ENCODE data around the gene TAX1BP1. TPM values are rescaled to one million over a fixed set of nuclear protein-coding genes. Genes with fewer than 3 reads are reported as not detected.

The TAX1BP1 gene
- total RNA-seq, 2 experiments from 2014 or later: 27.9 to 49.7 TPM

DNA sequence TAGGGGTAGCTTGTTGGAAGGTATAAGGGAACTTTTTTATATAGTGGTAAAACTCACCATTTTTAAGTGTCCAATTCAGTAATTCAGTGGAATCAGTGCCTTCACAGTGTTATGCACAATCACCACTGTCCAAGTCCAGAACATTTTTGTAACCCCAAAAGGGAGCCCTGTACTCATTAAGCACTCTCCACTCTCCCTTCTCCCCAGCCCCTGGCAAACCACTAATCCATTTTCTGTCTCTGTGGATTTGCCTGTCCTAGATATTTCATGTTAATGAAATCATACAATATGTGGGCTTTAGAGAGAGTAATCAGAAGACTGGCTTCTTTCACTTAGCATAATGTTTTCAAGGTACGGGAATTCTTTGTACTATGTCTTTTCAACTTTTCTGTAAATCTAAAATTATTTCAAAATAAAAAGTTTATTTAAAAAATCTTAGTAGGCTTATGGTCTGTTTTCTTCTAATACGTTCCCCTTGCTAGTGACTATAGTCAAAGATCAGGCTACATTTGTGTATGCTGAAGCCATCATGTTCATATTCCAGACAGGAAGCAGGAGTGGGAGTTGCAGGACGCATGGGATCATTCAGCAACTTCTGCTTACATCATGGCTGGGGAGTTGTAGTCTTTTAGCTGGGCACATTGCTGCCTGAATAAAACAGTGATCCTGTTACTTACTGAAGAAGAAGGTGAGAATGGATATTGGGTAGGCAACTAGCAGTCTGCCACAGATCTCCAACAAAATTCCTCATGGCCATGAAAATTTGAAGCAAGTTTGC, 35.4 kb upstream of the TAX1BP1 start:
- H3K9me2 ChIP-seq (ENCODE audit: insufficient read depth, low read length): no peaks in the 10 kb centered on the region
- DNase-seq (ENCODE audit: low spot score): no peak
- no peak overlapping the region for H3K4me3 ChIP-seq (ENCODE audit: low read depth, low read length, poor library complexity, severe bottlenecking)
- H3K4me2 ChIP-seq (ENCODE audit: low read length): no peak overlapping the region
- H4K20me1 ChIP-seq (ENCODE audit: insufficient read depth, low read length): no peaks in the 10 kb centered on the region
- CTCF ChIA-PET (ENCODE audit: unreplicated experiment): no interaction called here
- TF ChIP-seq, protein P1, sequence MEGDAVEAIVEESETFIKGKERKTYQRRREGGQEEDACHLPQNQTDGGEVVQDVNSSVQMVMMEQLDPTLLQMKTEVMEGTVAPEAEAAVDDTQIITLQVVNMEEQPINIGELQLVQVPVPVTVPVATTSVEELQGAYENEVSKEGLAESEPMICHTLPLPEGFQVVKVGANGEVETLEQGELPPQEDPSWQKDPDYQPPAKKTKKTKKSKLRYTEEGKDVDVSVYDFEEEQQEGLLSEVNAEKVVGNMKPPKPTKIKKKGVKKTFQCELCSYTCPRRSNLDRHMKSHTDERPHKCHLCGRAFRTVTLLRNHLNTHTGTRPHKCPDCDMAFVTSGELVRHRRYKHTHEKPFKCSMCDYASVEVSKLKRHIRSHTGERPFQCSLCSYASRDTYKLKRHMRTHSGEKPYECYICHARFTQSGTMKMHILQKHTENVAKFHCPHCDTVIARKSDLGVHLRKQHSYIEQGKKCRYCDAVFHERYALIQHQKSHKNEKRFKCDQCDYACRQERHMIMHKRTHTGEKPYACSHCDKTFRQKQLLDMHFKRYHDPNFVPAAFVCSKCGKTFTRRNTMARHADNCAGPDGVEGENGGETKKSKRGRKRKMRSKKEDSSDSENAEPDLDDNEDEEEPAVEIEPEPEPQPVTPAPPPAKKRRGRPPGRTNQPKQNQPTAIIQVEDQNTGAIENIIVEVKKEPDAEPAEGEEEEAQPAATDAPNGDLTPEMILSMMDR (conservative IDR thresholded peaks at IDR 0.05; ENCODE audit: low read length): no peak
- TF ChIP-seq EZH2phosphoT487 (IDR thresholded peaks at IDR 0.05; ENCODE audit: borderline replicate concordance, low read depth, low read length): no peak
- no peaks in the 10 kb centered on the region for H3K4me1 ChIP-seq (ENCODE audit: insufficient read depth, low read length, poor library complexity, severe bottlenecking)
- no peaks in the 10 kb centered on the region for H3K9me3 ChIP-seq (ENCODE audit: low read length)
- no peak overlapping the region for H3K27ac ChIP-seq (ENCODE audit: low read depth, low read length, poor library complexity, severe bottlenecking)
- no peaks in the 10 kb centered on the region for H3K79me2 ChIP-seq (ENCODE audit: insufficient read depth, low read depth, low read length)
- intact Hi-C loops (cut with micrococcal nuclease; ENCODE audit: unreplicated experiment): no loop called here
- no peaks in the 10 kb centered on the region for H3K36me3 ChIP-seq (ENCODE audit: insufficient read depth, low read length)
- H2AFZ ChIP-seq (ENCODE audit: low read length): no peak overlapping the region
- no TSS peak for BruUV-seq (replicated peaks)
- POLR2A ChIA-PET: interaction anchor here (1.9 kb wide), 1 partner anchor 10 kb away, joined by 5 read pairs; no protein-coding TSS in a partner anchor

DNA sequence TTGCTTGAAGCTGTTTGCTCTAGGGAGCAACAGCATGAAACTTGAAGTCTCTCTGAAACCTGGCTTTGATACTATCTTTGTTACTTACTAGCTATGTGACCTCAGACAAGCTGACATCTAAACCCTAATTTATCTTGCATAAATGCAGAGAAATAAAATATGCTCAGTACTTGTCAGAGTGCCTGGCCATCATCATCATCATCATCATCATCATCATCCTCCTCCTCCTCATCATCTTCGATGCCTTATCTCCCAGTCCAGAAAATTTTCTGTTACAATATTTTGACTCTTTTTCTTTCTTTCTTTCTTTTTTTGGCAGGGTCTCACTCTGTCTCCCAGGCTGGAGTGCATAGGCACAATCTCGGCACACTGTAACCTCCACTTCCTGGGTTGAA, 34.8 kb upstream of the TAX1BP1 start:
- H3K79me2 ChIP-seq (ENCODE audit: insufficient read depth, low read depth, low read length): no peaks in the 10 kb centered on the region
- no TSS peak for BruUV-seq (replicated peaks)
- H3K9me3 ChIP-seq (ENCODE audit: low read length): no peaks in the 10 kb centered on the region
- H3K4me1 ChIP-seq (ENCODE audit: insufficient read depth, low read length, poor library complexity, severe bottlenecking): no peaks in the 10 kb centered on the region
- H3K4me3 ChIP-seq (ENCODE audit: low read depth, low read length, poor library complexity, severe bottlenecking): no peak overlapping the region
- ChIA-PET CTCF (ENCODE audit: unreplicated experiment) (no interaction called here), POLR2A (interaction anchor here (1.9 kb wide), 1 partner anchor 9 kb away, joined by 5 read pairs; no protein-coding TSS in a partner anchor)
- DNase-seq (ENCODE audit: low spot score): no peak
- H2AFZ ChIP-seq (ENCODE audit: low read length): no peak overlapping the region
- no peaks in the 10 kb centered on the region for H3K9me2 ChIP-seq (ENCODE audit: insufficient read depth, low read length)
- intact Hi-C loops (cut with micrococcal nuclease; ENCODE audit: unreplicated experiment): no loop called here
- TF ChIP-seq EZH2phosphoT487 (IDR thresholded peaks at IDR 0.05; ENCODE audit: borderline replicate concordance, low read depth, low read length): no peak
- TF ChIP-seq, protein P1 (conservative IDR thresholded peaks at IDR 0.05; ENCODE audit: low read length): no peak
- H3K27ac ChIP-seq (ENCODE audit: low read depth, low read length, poor library complexity, severe bottlenecking): no peak overlapping the region
- H4K20me1 ChIP-seq (ENCODE audit: insufficient read depth, low read length): no peaks in the 10 kb centered on the region
- no peak overlapping the region for H3K4me2 ChIP-seq (ENCODE audit: low read length)
- no peaks in the 10 kb centered on the region for H3K36me3 ChIP-seq (ENCODE audit: insufficient read depth, low read length)

DNA sequence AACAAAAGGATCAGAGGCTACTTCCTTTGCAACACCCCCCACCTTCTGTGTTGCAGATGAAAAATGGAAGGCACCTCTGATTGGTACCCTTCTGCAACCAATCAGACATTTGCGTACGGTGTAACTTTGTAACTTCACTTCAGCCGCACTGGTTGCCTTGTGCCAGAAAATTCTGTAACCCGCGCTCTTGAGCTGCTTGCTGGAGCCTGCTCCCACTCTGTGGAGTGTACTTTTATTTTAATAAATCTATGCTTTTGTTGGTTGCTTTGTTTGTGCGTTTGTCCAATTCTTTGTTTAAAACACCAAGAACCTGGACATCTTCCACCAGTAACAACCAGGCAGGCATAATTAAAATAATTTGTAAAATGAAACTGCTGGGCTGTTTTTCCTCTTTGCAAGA, 31.5 kb upstream of the TAX1BP1 start:
- no peaks in the 10 kb centered on the region for H3K9me3 ChIP-seq (ENCODE audit: low read length)
- no peak for TF ChIP-seq EZH2phosphoT487 (IDR thresholded peaks at IDR 0.05; ENCODE audit: borderline replicate concordance, low read depth, low read length)
- TF ChIP-seq, protein P1 (conservative IDR thresholded peaks at IDR 0.05; ENCODE audit: low read length): no peak
- H4K20me1 ChIP-seq (ENCODE audit: insufficient read depth, low read length): no peaks in the 10 kb centered on the region
- no TSS peak for BruUV-seq (replicated peaks)
- POLR2A ChIA-PET: interaction anchor here (1.4 kb wide), 1 partner anchor 9 kb away, joined by 4 read pairs; no protein-coding TSS in a partner anchor
- H3K36me3 ChIP-seq (ENCODE audit: insufficient read depth, low read length): no peaks in the 10 kb centered on the region
- H3K27ac ChIP-seq (ENCODE audit: low read depth, low read length, poor library complexity, severe bottlenecking): no peak overlapping the region
- H3K4me1 ChIP-seq (ENCODE audit: insufficient read depth, low read length, poor library complexity, severe bottlenecking): peaks cover under 1% of the 10 kb centered on the region
- H3K4me3 ChIP-seq (ENCODE audit: low read depth, low read length, poor library complexity, severe bottlenecking): no peak overlapping the region
- no peaks in the 10 kb centered on the region for H3K9me2 ChIP-seq (ENCODE audit: insufficient read depth, low read length)
- DNase-seq (ENCODE audit: low spot score): no peak
- intact Hi-C loops (cut with micrococcal nuclease; ENCODE audit: unreplicated experiment): no loop called here
- H2AFZ ChIP-seq (ENCODE audit: low read length): no peak overlapping the region
- no peaks in the 10 kb centered on the region for H3K79me2 ChIP-seq (ENCODE audit: insufficient read depth, low read depth, low read length)
- CTCF ChIA-PET (ENCODE audit: unreplicated experiment): no interaction called here
- H3K4me2 ChIP-seq (ENCODE audit: low read length): no peak overlapping the region

Data from OCI-LY7 (cell line).